ENCODE data around the gene CSNK2B. TPM values are rescaled to one million over a fixed set of nuclear protein-coding genes. Genes with fewer than 3 reads are reported as not detected.
A peak's percentile ranks its signal among the peaks of the same experiment; 100 is the strongest.

The CSNK2B gene
- total and polyA plus RNA-seq, 9 of the 15 experiments (the other 6 are each of a cell fraction or from before 2014, with no cell fraction given), result 120 to 1,126 (median 529) TPM

DNA sequence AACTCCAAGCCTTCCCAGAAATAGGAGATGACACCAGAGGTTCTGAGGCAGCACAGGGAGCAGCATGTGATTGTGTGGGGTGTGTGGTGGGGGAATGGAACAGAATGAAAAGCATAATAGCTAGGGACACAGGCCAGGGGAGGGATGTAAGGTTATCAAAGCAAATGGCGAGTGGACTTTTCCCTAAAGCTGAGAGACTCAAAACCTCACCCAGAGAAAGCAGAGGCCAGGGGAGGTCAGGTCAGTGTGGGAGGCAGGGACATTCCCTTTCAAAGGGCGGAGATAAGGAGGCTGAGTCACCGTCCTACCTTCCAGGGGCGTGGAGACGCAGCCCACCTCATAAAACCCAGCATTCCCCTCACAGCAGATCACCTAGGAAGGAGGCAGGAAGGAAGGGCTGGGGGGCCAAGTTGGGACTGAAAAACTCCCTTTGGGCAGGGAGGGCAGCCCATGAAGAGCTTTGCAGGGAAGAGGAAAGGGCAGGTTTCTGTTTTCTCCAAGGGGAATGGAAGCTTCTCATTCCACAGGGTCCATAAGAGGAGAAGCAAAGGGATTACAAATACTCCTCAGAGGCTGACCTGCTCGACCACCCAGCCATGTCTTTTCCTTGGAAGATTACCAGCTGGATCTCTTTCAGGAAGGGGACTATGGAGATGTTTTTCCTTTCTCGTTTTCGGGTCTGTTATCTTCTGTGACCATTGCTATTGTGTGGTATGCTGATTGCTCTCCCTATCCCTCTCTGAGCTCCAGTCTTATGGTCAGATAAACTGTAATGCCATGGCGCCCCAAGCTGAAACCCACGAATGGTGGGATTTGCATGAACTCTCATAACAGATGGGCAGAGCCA is 24.6 kb downstream of the CSNK2B start (continued):
- TF ChIP-seq, protein P1, sequence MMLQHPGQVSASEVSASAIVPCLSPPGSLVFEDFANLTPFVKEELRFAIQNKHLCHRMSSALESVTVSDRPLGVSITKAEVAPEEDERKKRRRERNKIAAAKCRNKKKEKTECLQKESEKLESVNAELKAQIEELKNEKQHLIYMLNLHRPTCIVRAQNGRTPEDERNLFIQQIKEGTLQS (IDR thresholded peaks at IDR 0.05), result peak; percentile 99
- TF ChIP-seq, protein P1 (CRISPR knock-in tag; conservative IDR thresholded peaks at IDR 0.05), result peak; percentile 95
- TF ChIP-seq, protein P2, sequence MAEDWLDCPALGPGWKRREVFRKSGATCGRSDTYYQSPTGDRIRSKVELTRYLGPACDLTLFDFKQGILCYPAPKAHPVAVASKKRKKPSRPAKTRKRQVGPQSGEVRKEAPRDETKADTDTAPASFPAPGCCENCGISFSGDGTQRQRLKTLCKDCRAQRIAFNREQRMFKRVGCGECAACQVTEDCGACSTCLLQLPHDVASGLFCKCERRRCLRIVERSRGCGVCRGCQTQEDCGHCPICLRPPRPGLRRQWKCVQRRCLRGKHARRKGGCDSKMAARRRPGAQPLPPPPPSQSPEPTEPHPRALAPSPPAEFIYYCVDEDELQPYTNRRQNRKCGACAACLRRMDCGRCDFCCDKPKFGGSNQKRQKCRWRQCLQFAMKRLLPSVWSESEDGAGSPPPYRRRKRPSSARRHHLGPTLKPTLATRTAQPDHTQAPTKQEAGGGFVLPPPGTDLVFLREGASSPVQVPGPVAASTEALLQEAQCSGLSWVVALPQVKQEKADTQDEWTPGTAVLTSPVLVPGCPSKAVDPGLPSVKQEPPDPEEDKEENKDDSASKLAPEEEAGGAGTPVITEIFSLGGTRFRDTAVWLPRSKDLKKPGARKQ (CRISPR knock-in tag; IDR thresholded peaks at IDR 0.05), result 0 out of 2 replicates have a peak, but pooled peaks have one; percentile 36
- TF ChIP-seq, protein P3, sequence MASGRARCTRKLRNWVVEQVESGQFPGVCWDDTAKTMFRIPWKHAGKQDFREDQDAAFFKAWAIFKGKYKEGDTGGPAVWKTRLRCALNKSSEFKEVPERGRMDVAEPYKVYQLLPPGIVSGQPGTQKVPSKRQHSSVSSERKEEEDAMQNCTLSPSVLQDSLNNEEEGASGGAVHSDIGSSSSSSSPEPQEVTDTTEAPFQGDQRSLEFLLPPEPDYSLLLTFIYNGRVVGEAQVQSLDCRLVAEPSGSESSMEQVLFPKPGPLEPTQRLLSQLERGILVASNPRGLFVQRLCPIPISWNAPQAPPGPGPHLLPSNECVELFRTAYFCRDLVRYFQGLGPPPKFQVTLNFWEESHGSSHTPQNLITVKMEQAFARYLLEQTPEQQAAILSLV (tag; IDR thresholded peaks at IDR 0.05), result no peak; the same call in 1 of the 2 replicates
- TF ChIP-seq ZNF717 (CRISPR knock-in tag; IDR thresholded peaks at IDR 0.05) (0 out of 2 replicates have a peak, but pooled peaks have one; percentile 36), RAD51 (IDR thresholded peaks at IDR 0.05; ENCODE audit: borderline replicate concordance, low read depth) (0 out of 2 replicates have a peak, but pooled peaks have one; percentile 17), CBX5 (IDR thresholded peaks at IDR 0.05; ENCODE audit: borderline replicate concordance, low read depth) (no peak), SMARCA5 (IDR thresholded peaks at IDR 0.05) (peak; percentile 97), ZNF24 (IDR thresholded peaks at IDR 0.05) (peak; percentile 56), POLR2A (conservative IDR thresholded peaks at IDR 0.05) (peak; percentile 83), POLR2B (IDR thresholded peaks at IDR 0.05; ENCODE audit: low read depth, partially characterized antibody) (peak; percentile 75), PHF20 (IDR thresholded peaks at IDR 0.05; ENCODE audit: partially characterized antibody) (no peak), CHD2 (IDR thresholded peaks at IDR 0.05; ENCODE audit: low read depth, low read length) (peak; percentile 51; the same call in 1 of the 2 replicates), DPF2 (IDR thresholded peaks at IDR 0.05) (peak; percentile 100)
- TF ChIP-seq, protein P4, sequence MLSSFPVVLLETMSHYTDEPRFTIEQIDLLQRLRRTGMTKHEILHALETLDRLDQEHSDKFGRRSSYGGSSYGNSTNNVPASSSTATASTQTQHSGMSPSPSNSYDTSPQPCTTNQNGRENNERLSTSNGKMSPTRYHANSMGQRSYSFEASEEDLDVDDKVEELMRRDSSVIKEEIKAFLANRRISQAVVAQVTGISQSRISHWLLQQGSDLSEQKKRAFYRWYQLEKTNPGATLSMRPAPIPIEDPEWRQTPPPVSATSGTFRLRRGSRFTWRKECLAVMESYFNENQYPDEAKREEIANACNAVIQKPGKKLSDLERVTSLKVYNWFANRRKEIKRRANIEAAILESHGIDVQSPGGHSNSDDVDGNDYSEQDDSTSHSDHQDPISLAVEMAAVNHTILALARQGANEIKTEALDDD (IDR thresholded peaks at IDR 0.05), result peak; percentile 55; the same call in 1 of the 2 replicates
- TF ChIP-seq, protein P5, sequence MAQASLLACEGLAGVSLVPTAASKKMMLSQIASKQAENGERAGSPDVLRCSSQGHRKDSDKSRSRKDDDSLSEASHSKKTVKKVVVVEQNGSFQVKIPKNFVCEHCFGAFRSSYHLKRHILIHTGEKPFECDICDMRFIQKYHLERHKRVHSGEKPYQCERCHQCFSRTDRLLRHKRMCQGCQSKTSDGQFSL (CRISPR knock-in tag; IDR thresholded peaks at IDR 0.05), result peak; percentile 20; the same call in 1 of the 2 replicates
- TF ChIP-seq, protein P5 (tag; IDR thresholded peaks at IDR 0.05), result no peak
- TF ChIP-seq, protein P6, sequence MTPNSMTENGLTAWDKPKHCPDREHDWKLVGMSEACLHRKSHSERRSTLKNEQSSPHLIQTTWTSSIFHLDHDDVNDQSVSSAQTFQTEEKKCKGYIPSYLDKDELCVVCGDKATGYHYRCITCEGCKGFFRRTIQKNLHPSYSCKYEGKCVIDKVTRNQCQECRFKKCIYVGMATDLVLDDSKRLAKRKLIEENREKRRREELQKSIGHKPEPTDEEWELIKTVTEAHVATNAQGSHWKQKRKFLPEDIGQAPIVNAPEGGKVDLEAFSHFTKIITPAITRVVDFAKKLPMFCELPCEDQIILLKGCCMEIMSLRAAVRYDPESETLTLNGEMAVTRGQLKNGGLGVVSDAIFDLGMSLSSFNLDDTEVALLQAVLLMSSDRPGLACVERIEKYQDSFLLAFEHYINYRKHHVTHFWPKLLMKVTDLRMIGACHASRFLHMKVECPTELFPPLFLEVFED (CRISPR knock-in tag; conservative IDR thresholded peaks at IDR 0.05), result peak; percentile 91
- TF ChIP-seq, protein P7, sequence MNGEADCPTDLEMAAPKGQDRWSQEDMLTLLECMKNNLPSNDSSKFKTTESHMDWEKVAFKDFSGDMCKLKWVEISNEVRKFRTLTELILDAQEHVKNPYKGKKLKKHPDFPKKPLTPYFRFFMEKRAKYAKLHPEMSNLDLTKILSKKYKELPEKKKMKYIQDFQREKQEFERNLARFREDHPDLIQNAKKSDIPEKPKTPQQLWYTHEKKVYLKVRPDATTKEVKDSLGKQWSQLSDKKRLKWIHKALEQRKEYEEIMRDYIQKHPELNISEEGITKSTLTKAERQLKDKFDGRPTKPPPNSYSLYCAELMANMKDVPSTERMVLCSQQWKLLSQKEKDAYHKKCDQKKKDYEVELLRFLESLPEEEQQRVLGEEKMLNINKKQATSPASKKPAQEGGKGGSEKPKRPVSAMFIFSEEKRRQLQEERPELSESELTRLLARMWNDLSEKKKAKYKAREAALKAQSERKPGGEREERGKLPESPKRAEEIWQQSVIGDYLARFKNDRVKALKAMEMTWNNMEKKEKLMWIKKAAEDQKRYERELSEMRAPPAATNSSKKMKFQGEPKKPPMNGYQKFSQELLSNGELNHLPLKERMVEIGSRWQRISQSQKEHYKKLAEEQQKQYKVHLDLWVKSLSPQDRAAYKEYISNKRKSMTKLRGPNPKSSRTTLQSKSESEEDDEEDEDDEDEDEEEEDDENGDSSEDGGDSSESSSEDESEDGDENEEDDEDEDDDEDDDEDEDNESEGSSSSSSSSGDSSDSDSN (IDR thresholded peaks at IDR 0.05; ENCODE audit: borderline replicate concordance in 1 of 2, low read depth in 2 of 2, low read length in 2 of 2), result peak in 1 of 2 experiments; percentile 82; a peak in 1 of 4 replicates
